Measurements from ENCODE around the gene ZFR. TPM values are rescaled to one million over a fixed set of nuclear protein-coding genes. Genes with fewer than 3 reads are reported as not detected.

ZFR gene
- 63.8 and 75.0 TPM in 2 replicates for total RNA-seq (2014; rRNA removed; shearing (Covaris generic))

GRCh38 chr5:32444431-32445286 lies at the start of gene ZFR:
TSS of gene ZFR (minus strand) at chr5:32444740. CDS start at chr5:32444658, 82 bp downstream.

GRCh38 chr5:32312595-32313332 lies 131.8 kb downstream of the ZFR start, which contains the start of gene MTMR12:
TSS of gene MTMR12 (minus strand) at chr5:32312939. CDS start at chr5:32312838, 101 bp downstream.

Small RNA genes within 50 kb of the gene (small RNA-seq; reads per million reads assigned to genes)
- not detected for gene MIR579
- not detected for gene RNU6-378P

Other genes starting within 250 kb of the ZFR start
- gene MTMR12, start 131.8 kb downstream of the ZFR start, total RNA-seq (2014; rRNA removed; shearing (Covaris generic)), result 13.1 and 14.9 TPM in 2 replicates
- gene SUB1, start 140.8 kb upstream of the ZFR start, total RNA-seq (2014; rRNA removed; shearing (Covaris generic)), result 200 and 300 TPM in 2 replicates